Femur (tissue), 1 donor: ENCODE measurements around the gene ATAT1.

ENCODE experiments used
- DNase-seq: peaks from one replicate; pipeline ENCODE4 v3.0.0-alpha.2; 2017

ATAT1 gene

GRCh38 chr6:30626484-30627366, at the start of gene ATAT1:
Gene ATAT1 (plus strand): TSS chr6:30626874.
- peak; percentile 94 for DNase-seq

GRCh38 chr6:30578051-30578450, 48.6 kb upstream of the ATAT1 start:
- DNase-seq = no peak

- no peak for DNase-seq
Observed at GRCh38 chr6:30583921-30584320, 42.8 kb upstream of the ATAT1 start.

- DNase-seq = no peak
Observed at GRCh38 chr6:30589754-30590358, 36.8 kb upstream of the ATAT1 start.

GRCh38 chr6:30590509-30590908, 36.2 kb upstream of the ATAT1 start:
- no peak for DNase-seq

- no peak for DNase-seq
Observed at GRCh38 chr6:30591008-30591407, 35.7 kb upstream of the ATAT1 start.

GRCh38 chr6:30592287-30592686, 34.4 kb upstream of the ATAT1 start:
- DNase-seq = no peak

GRCh38 chr6:30597315-30598144, 29.1 kb upstream of the ATAT1 start:
- DNase-seq = peak; percentile 80

GRCh38 chr6:30598912-30599624, 27.6 kb upstream of the ATAT1 start:
- no peak for DNase-seq

GRCh38 chr6:30599625-30600324, 26.9 kb upstream of the ATAT1 start:
- no peak for DNase-seq

- peak; percentile 46 for DNase-seq
Observed at GRCh38 chr6:30600451-30600961, 26.2 kb upstream of the ATAT1 start.

GRCh38 chr6:30601436-30601814, 25.2 kb upstream of the ATAT1 start:
- no peak for DNase-seq

GRCh38 chr6:30601815-30602641, 24.6 kb upstream of the ATAT1 start:
- no peak for DNase-seq

- DNase-seq = no peak
Observed at GRCh38 chr6:30603961-30604360, 22.7 kb upstream of the ATAT1 start.

GRCh38 chr6:30610065-30610464, 16.6 kb upstream of the ATAT1 start:
- no peak for DNase-seq

- DNase-seq = no peak
Observed at GRCh38 chr6:30611150-30611855, 15.4 kb upstream of the ATAT1 start.

GRCh38 chr6:30611856-30612194, 14.8 kb upstream of the ATAT1 start:
- DNase-seq = no peak

GRCh38 chr6:30612213-30612612, 14.5 kb upstream of the ATAT1 start:
- no peak for DNase-seq

- DNase-seq = no peak
Observed at GRCh38 chr6:30612687-30613248, 13.9 kb upstream of the ATAT1 start.
